Measurements from ENCODE around the gene MEIKIN.

DNA sequence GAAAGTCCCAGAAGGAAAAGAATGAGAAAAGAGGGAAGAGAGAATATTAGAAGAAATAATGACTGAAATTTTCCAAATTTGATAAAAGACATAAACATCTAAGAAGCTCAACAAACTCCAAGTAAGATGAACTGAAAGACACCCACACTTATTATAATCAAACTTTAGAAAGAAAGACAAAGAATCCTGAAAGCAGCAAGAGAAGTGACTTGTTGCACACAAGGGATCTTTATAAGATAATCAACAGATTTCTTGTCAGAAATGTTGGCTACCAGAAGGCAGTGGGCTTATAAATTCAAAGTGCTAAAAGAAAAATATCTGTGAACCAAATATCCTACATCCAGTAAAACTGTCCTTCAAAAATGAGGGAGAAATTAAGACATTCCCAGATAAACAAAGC is 99.6 kb downstream of the MEIKIN start:
- TF ChIP-seq, protein P1, sequence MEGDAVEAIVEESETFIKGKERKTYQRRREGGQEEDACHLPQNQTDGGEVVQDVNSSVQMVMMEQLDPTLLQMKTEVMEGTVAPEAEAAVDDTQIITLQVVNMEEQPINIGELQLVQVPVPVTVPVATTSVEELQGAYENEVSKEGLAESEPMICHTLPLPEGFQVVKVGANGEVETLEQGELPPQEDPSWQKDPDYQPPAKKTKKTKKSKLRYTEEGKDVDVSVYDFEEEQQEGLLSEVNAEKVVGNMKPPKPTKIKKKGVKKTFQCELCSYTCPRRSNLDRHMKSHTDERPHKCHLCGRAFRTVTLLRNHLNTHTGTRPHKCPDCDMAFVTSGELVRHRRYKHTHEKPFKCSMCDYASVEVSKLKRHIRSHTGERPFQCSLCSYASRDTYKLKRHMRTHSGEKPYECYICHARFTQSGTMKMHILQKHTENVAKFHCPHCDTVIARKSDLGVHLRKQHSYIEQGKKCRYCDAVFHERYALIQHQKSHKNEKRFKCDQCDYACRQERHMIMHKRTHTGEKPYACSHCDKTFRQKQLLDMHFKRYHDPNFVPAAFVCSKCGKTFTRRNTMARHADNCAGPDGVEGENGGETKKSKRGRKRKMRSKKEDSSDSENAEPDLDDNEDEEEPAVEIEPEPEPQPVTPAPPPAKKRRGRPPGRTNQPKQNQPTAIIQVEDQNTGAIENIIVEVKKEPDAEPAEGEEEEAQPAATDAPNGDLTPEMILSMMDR (conservative IDR thresholded peaks at IDR 0.05; ENCODE audit: low read length): no peak
- no peak for TF ChIP-seq EZH2phosphoT487 (IDR thresholded peaks at IDR 0.05; ENCODE audit: borderline replicate concordance, low read depth, low read length)

Data from OCI-LY7 (cell line).